Activated T-helper 9 cell treated with anti-CD3 and anti-CD28 coated beads, Interleukin-2, amount 50 U/mL, for 16 hours (primary cell): ENCODE data around the gene RGL1.

ENCODE experiments used
- DNase-seq: peaks from one replicate; pipeline ENCODE4 v3.0.0-alpha.2; 2020; ENCODE audit warnings: low read depth

Gene RGL1

DNA sequence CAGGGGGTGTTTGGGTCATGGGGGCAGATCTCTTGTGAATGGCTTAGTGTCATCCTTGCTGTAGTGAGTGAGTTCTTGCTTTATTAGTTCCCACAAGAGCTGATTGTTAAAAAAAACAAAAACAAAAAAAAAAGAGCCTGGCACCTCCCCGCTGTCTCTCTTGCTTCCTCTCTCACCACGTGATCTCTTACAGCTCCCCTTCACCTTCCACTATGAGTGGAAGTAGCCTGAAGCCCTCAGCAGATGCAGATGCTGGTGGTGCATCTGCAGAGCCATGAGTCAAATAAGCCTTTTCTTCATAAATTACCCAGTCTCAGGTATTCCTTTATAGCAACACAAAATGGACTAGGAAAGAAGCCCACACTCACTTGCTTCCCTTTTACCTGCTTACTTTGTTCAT, 17.2 kb upstream of the RGL1 start:
- DNase-seq: no peak

DNA sequence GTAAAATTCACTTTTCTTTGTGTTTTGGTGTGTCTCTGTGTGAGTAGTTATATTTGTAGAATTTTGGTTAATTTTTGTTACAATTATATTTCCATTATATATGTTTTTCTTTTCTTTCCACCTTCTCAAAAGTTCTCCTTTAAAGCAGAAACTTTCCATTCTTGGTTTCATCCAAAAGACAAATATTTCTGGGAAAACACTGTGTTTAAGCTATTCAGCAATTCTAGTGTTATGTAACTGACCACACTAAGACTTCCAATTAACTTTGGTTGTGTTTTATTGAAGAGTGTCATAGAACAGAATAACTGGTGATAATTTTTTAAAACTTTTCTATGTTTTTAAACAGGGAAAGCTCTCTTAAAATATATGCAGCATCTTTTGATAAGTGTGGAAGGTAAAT, 13.6 kb upstream of the RGL1 start:
- DNase-seq: no peak

DNA sequence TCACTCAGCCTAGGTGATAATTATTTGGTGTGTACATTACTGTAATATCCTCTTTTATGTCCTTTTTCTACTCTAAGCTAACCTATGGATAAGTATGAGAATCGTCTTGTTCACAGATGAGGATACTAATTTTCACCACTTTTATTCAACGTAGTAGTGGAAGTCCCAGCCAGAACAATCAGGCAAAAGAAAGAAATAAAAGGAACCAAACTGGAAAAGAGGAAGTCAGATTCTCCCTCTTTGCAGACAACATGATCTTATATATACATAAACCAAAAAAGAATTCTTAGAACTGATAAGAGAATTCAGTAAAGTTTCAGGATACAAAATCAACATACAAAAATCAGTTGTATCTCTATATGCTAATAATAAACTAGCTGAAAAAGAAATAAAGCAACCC, 12.6 kb upstream of the RGL1 start:
- DNase-seq: no peak

DNA sequence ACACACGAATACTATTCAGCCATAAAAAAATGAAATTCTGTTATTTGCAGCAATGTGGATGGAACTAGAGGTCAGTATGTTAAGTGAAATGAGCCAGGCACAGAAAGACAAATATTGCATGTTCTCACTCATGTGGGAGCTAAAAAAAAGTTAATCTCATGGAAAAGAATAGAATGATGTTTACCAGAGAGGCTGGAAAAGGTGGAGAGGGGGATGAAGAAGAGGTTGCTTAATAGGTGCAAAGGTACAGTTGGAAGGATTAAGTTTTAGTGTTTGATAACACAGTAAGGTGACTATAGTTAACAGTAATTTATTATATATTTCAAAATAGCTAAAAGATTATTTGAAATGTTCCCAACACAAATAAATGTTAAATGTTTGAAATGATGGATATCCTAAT, 10.8 kb upstream of the RGL1 start:
- no peak for DNase-seq

DNA sequence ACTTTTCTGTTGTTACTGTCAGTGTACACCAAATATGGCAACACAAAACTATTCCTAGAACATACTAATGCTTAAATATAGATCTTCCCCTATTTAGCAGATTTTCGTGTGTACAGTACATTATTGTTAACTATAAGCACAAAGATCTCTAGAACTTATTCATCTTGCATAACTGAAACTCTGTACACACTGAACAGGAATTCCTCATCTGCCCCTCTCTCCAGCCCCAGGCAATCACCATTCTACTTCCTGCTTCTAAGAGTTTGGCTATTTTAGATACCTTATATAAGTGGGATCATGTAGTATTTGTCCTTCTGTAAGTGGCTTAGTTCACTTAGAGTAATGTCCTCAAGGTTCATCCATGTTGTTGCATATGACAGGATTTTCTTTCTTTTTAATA, 4.5 kb upstream of the RGL1 start:
- no peak for DNase-seq

DNA sequence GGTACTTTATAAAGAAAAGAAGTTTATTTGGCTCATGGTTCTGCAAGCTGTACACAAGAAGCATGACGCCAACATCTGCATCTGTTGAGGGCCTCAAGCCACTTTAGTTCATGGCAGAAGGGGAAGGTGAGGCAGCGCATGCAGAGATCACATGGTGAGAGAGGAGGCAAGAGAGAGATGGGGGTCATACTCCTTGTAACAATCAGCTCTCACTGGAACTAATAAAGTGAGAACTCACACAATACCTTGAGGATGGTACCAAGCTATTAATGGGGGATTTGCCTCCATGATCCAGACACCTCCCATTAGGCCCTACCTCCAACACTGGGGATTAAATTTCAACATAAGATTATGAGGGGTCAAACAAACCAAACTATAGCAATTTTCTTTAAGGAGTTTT, 3.3 kb upstream of the RGL1 start:
- DNase-seq: no peak

DNA sequence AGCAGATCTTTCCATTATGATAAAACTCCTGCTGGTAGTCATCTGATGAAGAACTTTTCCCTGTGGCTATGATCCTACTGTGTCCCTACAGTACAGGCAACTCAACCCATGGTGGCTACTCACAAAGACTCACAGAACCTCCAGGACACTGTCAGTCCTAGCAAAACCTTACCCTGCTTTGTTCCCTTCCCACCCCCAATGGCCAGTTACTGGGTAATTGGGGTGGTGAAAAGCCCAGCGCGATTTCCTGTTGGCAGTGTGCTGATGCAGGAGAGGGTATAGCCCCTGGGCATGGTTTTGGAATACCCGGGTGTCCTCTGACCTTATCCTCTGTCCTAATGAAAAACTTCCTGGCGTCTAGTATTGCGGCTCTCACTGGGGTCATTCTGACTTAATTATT, 533 bp upstream of the RGL1 start:
- DNase-seq: no peak

DNA sequence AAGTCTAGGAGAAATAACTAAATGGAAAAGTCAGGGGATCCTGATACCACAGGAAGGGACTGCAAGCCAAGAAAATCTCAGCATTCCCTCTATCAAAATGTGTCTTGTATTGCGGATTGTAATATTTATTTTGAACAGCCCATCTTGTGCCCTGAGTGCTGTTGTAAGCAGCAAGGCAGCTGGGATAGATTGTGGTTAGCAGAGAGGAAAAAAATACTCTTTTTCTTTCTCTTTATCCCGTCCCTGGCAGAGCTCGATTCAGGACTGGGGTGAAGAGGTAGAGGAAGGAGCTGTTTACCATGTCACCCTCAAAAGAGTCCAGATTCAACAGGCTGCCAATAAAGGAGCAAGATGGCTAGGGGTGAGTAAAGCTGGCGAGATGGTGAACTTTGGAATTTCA, 1.2 kb downstream of the RGL1 start:
- no peak for DNase-seq

DNA sequence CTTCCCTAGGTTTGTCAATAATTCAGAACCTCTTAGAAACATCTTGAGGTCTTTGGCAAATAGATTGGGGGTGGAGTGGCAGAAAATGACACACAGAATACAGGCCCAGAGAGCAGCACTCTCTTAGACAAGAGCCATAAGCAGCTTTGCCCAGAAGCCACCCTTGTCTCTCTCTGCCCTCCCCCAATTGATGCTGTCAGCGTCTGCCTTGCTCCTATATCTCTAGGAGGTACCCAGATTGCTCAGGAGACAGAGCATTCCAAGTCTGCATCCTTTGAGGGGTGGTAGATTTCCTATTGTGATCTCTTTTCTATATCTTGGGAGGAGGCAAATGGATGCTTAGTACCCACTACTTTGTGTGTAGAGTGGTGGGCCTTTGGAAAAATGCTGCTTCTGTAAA, 1.8 kb downstream of the RGL1 start:
- no peak for DNase-seq

DNA sequence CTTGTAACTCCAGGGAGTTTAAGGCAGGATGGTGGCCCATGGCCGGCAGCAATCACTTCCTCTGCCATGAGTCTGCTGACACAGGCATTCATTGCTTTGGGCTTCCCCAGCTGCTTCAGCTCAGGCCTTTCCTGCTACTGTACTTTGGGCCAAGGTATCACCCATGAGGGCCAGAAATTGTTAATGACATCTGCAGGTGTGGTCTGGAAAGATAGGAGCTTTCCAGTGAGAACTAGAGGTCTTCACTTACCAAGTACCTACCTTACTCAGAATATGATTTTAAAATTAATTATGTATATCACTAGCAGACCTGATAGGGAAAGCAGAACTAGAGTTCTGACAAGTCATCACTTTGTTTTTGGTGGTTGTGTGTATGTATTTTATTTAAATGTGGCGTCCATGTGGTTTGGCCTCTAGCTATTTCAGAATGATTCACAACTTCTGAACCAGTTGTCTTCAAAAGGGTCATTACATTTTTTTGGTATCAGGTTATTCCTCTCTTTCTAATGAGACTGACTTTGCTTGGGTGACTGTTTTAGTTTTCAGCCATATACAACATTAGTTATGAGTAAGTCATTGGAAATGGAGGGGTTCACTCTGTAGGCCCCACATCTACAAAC, 2.7 kb downstream of the RGL1 start:
- DNase-seq: no peak

DNA sequence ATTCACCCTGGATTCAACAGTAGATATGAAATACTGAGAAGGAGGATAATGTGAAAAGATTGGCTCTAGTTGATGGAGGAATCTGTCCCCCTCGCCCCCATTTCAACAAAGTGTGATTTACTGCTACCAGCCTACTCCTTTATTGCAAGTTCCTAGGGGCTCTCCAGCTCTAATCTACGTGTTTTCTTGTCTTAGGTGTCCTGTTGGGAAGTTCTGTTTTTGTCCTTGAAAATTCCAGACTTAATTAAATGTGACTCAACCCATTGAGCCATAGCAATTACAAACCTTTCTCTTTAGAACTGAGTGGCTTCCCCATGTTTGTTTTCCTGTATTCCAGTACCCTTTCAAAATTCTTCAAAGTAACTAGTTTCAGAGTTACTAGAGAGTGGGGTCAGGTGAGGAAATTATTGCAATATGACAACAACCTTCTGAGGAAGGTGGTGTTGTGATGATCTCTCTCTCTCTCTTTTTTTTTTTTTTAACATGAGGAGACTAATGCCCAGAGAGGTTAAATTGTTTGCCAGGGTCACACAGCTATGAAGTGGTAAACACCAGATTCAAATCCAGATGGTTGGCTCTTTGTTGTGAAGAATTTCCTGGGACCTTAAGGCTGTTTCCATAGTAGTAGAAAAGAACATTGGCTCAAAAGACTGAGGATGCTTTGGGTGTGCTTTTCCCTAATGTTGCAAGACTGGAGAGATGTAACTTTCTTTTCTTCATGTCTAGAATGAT, 3.5 kb downstream of the RGL1 start:
- no peak for DNase-seq

DNA sequence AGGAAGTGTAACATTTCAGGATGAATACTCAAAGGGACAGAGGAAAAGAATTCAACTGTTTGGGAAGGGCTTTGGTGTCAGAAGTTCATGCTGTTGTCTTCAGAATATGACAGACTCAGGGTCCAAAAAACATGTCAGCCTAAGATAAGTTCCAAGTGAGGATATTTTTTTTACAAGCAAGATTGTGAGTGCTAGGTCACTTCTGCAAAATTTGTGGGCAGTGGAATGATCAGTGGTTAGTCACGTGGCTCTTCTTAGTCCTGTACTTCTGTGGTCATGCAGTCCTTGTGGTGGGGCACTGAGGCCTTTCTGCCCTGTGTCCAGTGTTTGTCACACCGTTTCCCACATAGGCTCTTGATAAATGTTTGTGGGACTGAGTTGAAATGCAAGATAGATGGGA, 5.2 kb downstream of the RGL1 start:
- no peak for DNase-seq

DNA sequence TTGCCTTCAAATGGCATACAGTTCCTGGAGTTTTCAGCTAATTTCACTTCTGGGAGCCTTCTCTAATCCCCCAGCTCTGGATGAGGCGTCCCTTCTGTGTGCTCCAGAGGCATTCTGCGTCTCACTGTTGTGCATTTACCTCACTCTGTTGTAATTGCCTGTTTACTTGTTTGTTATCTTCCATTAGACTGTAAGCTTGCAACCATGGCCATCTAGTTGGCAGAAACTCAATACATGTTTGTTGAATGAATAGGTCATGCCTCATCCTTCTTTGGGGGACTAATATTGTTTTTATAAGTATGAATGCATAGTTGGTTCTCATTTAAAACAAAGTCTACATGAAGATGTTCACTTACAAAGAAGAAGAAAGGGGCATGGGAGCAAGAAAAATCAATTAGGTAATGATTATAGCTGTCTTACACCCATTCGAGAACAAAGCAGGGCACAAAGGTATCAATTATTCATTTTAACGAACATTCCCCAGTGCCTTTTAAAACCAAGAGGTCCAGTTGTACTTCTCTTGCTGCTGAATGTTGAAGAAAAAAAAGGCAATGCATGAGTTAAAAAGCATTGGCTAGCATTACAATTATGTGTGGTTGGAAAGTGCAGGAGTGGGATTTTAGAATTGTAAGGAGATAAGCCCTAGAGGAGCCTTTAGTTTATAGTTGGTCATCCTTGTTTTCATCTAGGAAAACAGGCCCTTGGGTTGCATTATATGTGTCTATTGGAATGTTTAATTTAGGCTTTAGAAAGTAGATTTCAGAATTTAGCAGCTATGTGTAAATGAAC, 6.0 kb downstream of the RGL1 start:
- no peak for DNase-seq

DNA sequence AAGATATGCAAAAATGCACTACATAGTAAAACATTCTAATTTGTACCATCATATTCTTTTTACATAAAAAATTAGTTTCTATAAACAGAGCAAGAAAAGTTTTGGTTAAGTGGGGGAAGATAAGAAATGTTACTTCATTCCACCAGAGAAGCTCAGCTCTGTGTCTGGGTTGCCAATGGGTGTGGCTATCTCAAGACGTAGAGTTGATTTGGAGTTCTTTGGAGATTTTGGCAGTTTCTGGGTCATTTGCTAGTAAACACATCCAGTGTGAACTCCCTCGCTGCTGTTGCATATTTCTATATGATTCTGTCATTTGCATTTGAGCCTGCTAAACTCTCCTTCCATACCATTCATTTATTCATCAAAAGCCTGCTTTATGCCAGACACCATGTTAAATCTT, 7.2 kb downstream of the RGL1 start:
- DNase-seq: no peak

DNA sequence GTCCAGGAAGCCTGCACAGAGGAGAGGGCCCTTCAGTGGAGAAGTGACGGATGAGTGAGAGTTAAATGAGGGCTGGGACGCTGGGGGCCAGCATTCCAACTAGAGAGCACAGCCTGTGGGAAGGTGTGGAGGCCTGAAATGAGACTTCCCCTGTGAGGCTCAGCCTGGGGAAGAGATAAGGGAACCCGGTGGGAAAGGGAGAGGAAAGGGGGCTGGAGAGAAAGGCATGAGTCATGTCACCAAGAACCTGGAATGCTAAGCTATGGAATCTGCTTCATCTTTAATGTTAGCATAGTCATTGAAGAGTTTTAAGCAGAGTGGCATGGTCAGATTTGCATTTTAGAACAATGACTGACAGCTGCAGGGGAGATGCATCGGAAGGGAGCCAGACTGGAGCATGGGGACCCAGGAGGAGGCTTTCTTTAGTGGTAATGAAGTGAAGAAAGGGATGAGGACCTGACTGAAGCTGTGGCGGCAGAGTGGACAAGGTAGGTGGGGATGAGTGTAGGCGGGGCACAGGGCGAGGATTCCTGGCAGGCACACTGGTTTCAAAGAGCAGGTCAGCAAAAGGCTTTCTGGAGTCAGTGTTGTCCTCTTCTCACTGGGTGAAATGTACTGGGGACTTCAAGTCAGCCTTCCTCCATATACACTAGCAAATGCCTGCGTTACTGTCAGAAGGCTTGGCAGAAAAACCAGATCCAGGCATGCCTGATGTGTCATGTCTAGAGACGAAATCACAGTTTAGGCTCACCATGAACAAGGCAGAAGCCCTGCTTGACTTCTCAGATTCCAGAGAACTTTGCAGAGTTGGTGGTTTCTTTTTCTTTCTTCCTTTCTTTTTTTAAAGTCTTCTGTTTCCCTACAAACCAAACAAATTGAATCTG, 8.0 kb downstream of the RGL1 start:
- no peak for DNase-seq

DNA sequence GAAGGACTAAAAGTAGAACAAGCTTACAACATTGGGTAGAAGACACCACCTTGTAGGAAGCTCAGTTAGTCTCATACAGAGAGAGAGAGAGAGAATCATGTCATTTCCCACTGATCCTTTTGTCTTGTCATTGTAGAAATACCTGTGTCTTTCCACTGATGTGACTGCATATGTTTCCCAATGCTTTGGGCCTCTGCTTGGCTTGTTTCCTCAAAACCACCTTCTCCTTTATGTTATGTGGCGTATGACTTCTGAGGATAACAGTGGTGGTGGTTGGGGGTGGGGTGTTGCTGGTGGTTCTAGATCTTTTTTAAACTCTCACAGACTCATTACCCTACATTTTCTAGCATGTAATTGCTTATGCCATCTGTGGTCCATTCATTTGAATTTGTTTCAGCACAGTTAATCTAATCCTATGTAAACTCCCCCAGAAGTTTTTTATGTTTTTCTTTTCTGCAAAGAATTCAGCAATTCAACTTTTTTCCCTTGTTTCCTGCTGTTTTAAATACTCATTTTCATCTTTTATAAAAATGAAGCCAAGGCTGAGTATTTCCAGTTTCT, 9.3 kb downstream of the RGL1 start:
- DNase-seq: no peak

DNA sequence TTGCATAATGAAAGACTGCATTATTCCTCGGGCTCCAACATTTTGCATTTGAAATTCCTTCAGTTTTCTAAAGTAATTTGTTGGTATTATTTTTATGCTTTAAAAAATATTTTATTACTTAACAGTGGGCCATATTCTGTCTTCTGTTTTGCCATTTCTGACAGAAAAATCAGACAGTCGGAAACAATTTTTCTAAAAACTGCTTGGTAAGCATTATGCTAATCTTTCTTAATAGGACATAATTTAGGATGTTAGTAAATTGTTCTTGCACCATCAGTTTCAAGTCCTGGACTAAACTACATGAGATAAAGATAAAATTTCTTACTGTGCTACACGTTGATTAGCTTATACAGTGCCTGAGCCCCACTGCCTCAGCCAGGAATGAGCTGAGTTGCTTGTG, 11.2 kb downstream of the RGL1 start:
- no peak for DNase-seq

DNA sequence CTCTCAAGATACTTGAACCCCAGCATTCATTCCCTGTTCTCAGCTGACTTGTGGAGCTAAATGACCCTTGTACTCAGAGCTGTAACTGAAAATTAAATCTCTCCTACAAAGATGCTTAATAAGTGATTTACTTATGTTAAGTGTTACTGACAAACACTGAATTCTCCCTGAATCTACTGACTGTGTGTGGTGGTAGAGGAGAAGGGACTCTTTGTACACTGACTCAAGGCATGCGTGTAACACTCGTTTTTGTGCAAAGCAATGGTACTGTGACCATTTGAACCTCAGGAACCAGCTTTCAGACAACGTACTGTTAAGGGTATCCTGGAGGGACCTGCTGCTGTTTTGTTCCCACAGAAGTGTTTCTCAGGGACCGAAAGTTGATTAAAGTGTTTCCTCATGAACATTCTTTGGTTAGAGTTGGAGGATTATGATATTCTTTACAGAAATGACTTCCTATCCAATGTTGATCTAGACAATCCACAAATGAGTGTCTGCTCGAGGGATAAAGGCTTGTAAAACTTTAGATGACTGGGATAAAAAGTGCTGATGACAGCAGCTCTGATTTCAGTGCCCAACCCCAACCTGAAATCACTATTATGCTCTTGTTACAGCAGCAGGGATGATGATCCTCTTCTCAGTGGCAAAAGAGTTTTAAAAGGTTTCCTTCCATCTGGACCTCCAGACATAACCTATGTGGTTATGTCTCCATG, 12.8 kb downstream of the RGL1 start:
- no peak for DNase-seq

DNA sequence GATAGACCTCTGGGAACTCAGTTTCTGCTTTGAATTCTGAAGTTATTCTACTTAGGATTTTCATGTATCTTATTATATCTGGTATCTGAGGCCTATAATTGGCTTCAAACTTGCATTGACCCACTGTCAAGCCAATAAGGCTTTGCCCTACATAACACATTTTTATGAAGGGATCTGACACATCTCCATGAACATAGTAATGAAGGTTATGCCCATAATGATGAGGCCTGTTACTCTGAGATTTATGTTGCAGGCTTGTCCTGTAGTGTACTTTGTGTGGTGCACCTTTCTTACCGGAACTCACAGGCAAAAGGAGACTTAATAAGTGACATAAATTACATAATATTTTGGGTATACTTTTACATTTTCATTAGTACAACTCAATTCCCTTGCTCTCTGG, 14.1 kb downstream of the RGL1 start:
- DNase-seq: no peak

DNA sequence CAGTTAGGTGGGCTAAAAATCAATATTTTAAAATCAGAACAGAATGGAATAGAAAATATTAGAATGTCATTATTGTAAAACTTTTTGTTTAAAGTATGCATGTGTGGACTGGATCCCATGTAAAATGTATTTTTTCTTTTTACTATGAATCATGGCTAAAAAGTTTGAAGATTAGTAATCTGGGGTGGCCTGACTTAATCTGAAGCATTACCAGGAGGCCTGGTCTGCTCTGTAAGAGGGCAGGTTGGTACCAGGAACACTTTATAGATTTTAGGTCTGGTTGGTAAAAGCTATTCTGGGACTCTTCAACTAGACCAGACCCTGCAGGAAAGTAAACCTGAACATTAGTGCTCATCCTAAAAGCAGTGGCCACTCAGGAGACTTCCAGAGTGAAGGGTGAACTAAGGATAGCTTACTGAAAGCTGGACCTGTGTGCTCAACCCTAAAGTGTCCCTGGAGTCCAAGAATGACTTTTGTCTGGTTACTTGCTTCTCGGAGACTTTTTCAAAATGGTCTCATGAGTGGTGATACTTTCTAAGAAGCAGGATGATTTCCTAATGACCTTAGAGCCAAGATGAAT, 16.5 kb downstream of the RGL1 start:
- DNase-seq: no peak
